GM12878 (cell line): ENCODE measurements around the gene ATP8B1. TPM values are rescaled to one million over a fixed set of nuclear protein-coding genes. Genes with fewer than 3 reads are reported as not detected.

Experiments used
- ATAC-seq: fragments of 200-7000 bp; cut with Tn5 transposase; 3 replicates; pipeline ENCODE4 v1.9.1; 2020; ENCODE audit warnings: mild to moderate bottlenecking, moderate library complexity
- BruUV-seq: library from RNA; stranded (reverse); fragments of 400-500 nt; replicated peaks from 2 replicates; lab custom pipeline; 2021; lab: Mats Ljungman, UMichigan
- CTCF ChIA-PET: fragments of 300-600 bp; sonication (Branson Sonifier 250); formaldehyde crosslinking; extraction: SDS; loops from one replicate; lab custom pipeline; 2021; ENCODE audit warnings: inconsistent platforms; lab: Yijun Ruan, JAX
- POLR2A ChIA-PET: fragments of 350-600 bp; formaldehyde crosslinking; extraction: SDS; loops from one replicate; lab custom pipeline; 2021; ENCODE audit warnings: inconsistent platforms; lab: Charles Lee
- RAD21 ChIA-PET: fragments of 300-600 bp; sonication (Branson Sonifier 250); formaldehyde crosslinking; loops from one replicate; lab custom pipeline; 2023; ENCODE audit warnings: antibody characterized with exemption; ENCODE audit not compliant: unreplicated experiment; lab: Charles Lee
- SMC1A ChIA-PET: fragments of 300-600 bp; sonication (Branson Sonifier 250); formaldehyde crosslinking; loops from one replicate; lab custom pipeline; 2023; ENCODE audit not compliant: unreplicated experiment, uncharacterized antibody; lab: Charles Lee
- DNase-seq: peaks from one replicate; pipeline ENCODE4 v3.0.0-alpha.2; 2011; ENCODE audit warnings: low read depth, low spot score
- FAIRE-seq: peaks from 3 replicates; lab custom pipeline; 2011; peaks lifted over from hg19 to GRCh38; lab: Jason Lieb, UNC
- H2AFZ ChIP-seq: 2 replicates; pipeline ENCODE4 v1.6.0; 2011; ENCODE audit warnings: low read depth, low read length, control low read depth; ENCODE audit not compliant: control insufficient read depth
- H3K27ac ChIP-seq: 2 replicates; pipeline ENCODE4 v1.5.1; 2011; ENCODE audit warnings: control low read depth; ENCODE audit not compliant: control insufficient read depth, insufficient read depth
- H3K27me3 ChIP-seq, 2 experiments: replicated peaks in 1 of 2; 2 replicates each; pipeline versions ENCODE4 v1.6.0 to v1.6.1; 2011; ENCODE audit warnings: low read length in 1 of 2; ENCODE audit not compliant: control insufficient read depth in 2 of 2, insufficient read depth in 2 of 2
- H3K36me3 ChIP-seq, 2 experiments: 2 replicates each; pipeline ENCODE4 v1.5.1; 2011; ENCODE audit warnings: low read length in 1 of 2; ENCODE audit not compliant: control insufficient read depth in 2 of 2, insufficient read depth in 2 of 2
- H3K4me1 ChIP-seq: 2 replicates; pipeline ENCODE4 v1.6.1; 2011; ENCODE audit warnings: mild to moderate bottlenecking, low read length, moderate library complexity, mixed read lengths; ENCODE audit not compliant: control insufficient read depth, insufficient read depth
- H3K4me2 ChIP-seq: 2 replicates; pipeline ENCODE4 v1.6.0; 2011; ENCODE audit warnings: control low read depth; ENCODE audit not compliant: control insufficient read depth, insufficient read depth
- H3K4me3 ChIP-seq: fragments of 200-600 bp; sonication (generic); 2 replicates; pipeline ENCODE4 v1.5.1; 2016
- H3K79me2 ChIP-seq: 2 replicates; pipeline ENCODE4 v1.6.0; 2011; ENCODE audit warnings: low read length; ENCODE audit not compliant: control insufficient read depth, insufficient read depth
- H3K9ac ChIP-seq: 2 replicates; pipeline ENCODE4 v1.8.0; 2011; ENCODE audit warnings: low read length, control low read depth, mixed read lengths; ENCODE audit not compliant: control insufficient read depth, insufficient read depth
- H3K9me3 ChIP-seq: replicated peaks from 3 replicates; pipeline ENCODE4 v1.5.1; 2011; ENCODE audit warnings: mild to moderate bottlenecking, low read length; ENCODE audit not compliant: control insufficient read depth, insufficient read depth
- H4K20me1 ChIP-seq: 2 replicates; pipeline ENCODE4 v1.6.0; 2011; ENCODE audit not compliant: control insufficient read depth, insufficient read depth
- CBFB ChIP-seq: IDR thresholded peaks from 2 replicates; pipeline ENCODE4 v1.6.1; 2016; ENCODE audit warnings: antibody characterized with exemption, low read depth
- CHD1 ChIP-seq: IDR thresholded peaks from 2 replicates; pipeline ENCODE4 v1.6.1; 2012; ENCODE audit warnings: low read depth, low read length, improper control_type of control experiment
- IKZF1 ChIP-seq: fragments of 450-650 bp; conservative IDR thresholded peaks from 2 replicates; pipeline ENCODE4 v1.6.1; 2017; ENCODE audit warnings: antibody characterized with exemption, mild to moderate bottlenecking
- JUND ChIP-seq: IDR thresholded peaks from 2 replicates; pipeline ENCODE4 v1.6.1; 2012; ENCODE audit warnings: low read depth, mild to moderate bottlenecking, low read length, improper control_type of control experiment, moderate library complexity
- KDM1A ChIP-seq: fragments of 200-600 bp; sonication (generic); IDR thresholded peaks from 2 replicates; pipeline ENCODE4 v1.6.1; 2016; ENCODE audit warnings: borderline replicate concordance
- MEF2A ChIP-seq: IDR thresholded peaks from 2 replicates; pipeline ENCODE4 v1.6.1; 2011; ENCODE audit warnings: low read depth, mild to moderate bottlenecking, low read length, moderate library complexity; ENCODE audit not compliant: insufficient read depth
- MEF2B ChIP-seq: fragments of 450-650 bp; IDR thresholded peaks from 2 replicates; pipeline ENCODE4 v1.6.1; 2018; ENCODE audit warnings: mild to moderate bottlenecking, moderate library complexity; ENCODE audit not compliant: partially characterized antibody, poor library complexity, severe bottlenecking
- MYB ChIP-seq: fragments of 150-350 bp; IDR thresholded peaks from 2 replicates; pipeline ENCODE4 v1.6.1; 2014; ENCODE audit warnings: mild to moderate bottlenecking, low read depth, low read length, borderline replicate concordance
- NFXL1 ChIP-seq: fragments of 450-650 bp; IDR thresholded peaks from 2 replicates; pipeline ENCODE4 v1.6.1; 2017; ENCODE audit warnings: antibody characterized with exemption, mild to moderate bottlenecking, borderline replicate concordance
- PAX8 ChIP-seq: fragments of 450-650 bp; IDR thresholded peaks from 2 replicates; pipeline ENCODE4 v1.6.1; 2017; ENCODE audit warnings: mild to moderate bottlenecking, moderate library complexity
- POLR2AphosphoS2 ChIP-seq: IDR thresholded peaks from 2 replicates; pipeline ENCODE4 v1.6.1; 2011; ENCODE audit warnings: low read depth, mild to moderate bottlenecking, low read length, improper control_type of control experiment, moderate library complexity
- PRDM15 ChIP-seq: fragments of 450-650 bp; formaldehyde crosslinking; IDR thresholded peaks from 2 replicates; pipeline ENCODE4 v1.4.0; 2020; ENCODE audit warnings: mild to moderate bottlenecking, moderate library complexity
- RAD51 ChIP-seq: fragments of 450-650 bp; IDR thresholded peaks from 2 replicates; pipeline ENCODE4 v1.6.1; 2016; ENCODE audit warnings: moderate library complexity, mild to moderate bottlenecking, inconsistent platforms
- RCOR1 ChIP-seq: conservative IDR thresholded peaks from 2 replicates; pipeline ENCODE4 v1.6.1; 2012; ENCODE audit warnings: low read depth, low read length, improper control_type of control experiment
- RELB ChIP-seq: fragments of 450-650 bp; IDR thresholded peaks from 2 replicates; pipeline ENCODE4 v1.6.1; 2017; ENCODE audit warnings: low read depth, mild to moderate bottlenecking, moderate library complexity
- SMARCA5 ChIP-seq: fragments of 450-650 bp; IDR thresholded peaks from 2 replicates; pipeline ENCODE4 v1.6.1; 2017; ENCODE audit warnings: mild to moderate bottlenecking
- TBL1XR1 ChIP-seq: IDR thresholded peaks from 2 replicates; pipeline ENCODE4 v1.6.1; 2012; ENCODE audit warnings: low read depth, low read length, improper control_type of control experiment
- ZNF24 ChIP-seq: fragments of 450-650 bp; IDR thresholded peaks from 2 replicates; pipeline ENCODE4 v1.6.1; 2017; ENCODE audit warnings: antibody characterized with exemption, mild to moderate bottlenecking
- ZNF622 ChIP-seq: fragments of 450-650 bp; IDR thresholded peaks from 2 replicates; pipeline ENCODE4 v1.6.1; 2017; ENCODE audit warnings: mild to moderate bottlenecking, inconsistent platforms
- WGBS: methylation state at CpG from one replicate; pipeline ENCODE4 v1.1.6; 2016; ENCODE audit warnings: low lambda C conversion rate; ENCODE audit not compliant: insufficient replicate concordance, insufficient coverage; ENCODE audit errors: missing lambda C conversion rate; 5-methylcytosine and 5-hydroxymethylcytosine counted together
- in situ Hi-C: fragments of 300-500 bp; cut with MboI; formaldehyde crosslinking; loops from 9 replicates; pipeline ENCODE4 v1.14.3; 2018; ENCODE audit warnings: mixed read lengths
- intact Hi-C: fragments of 100-400 bp; cut with micrococcal nuclease; formaldehyde crosslinking; loops from one replicate; pipeline ENCODE4 v1.14.2; 2022; ENCODE audit not compliant: unreplicated experiment
- polyA plus RNA-seq, 11 experiments: library from polyadenylated mRNA; depleted of rRNA in 4 of 11; unstranded in 6 of 11; stranded (reverse) in 5 of 11; fragments of >200 nt; fragmentation: Nextera tagmentation in 4 of 11; fragmentation: Illumina TruSeq in 1 of 11; extraction: Ambion mirVana in 4 of 11; extraction: Trizol in 1 of 11; gene quantifications; 1 replicate in 1 of 11; 2 replicates in 10 of 11; pipeline versions ENCODE4 v1.2.1 to v1.2.3, GENCODE V29; 2011 to 2016; ENCODE audit warnings: inconsistent platforms in 2 of 11, missing spikeins in 2 of 11, low read depth in 1 of 11
- total RNA-seq, 4 experiments: library from RNA; depleted of rRNA in 3 of 4; stranded (reverse); fragments of >200 nt in 3 of 4; fragmentation: Illumina TruSeq in 1 of 4; extraction: Trizol in 1 of 4; gene quantifications; 2 replicates each; pipeline versions ENCODE4 v1.2.1 to v1.2.3, GENCODE V29; 2013 to 2021

Gene ATP8B1
- total and polyA plus RNA-seq, 10 of the 15 experiments (the other 5 are each of a cell fraction or from before 2014, with no cell fraction given), result 0.03 to 0.37 (median 0.11) TPM

GRCh38 chr18:57776354-57776753 lies 26.8 kb downstream of the ATP8B1 start:
- H2AFZ ChIP-seq, result no peak overlapping the region
- RAD21 ChIA-PET, result no interaction called here
- SMC1A ChIA-PET, result no interaction called here
- H3K4me2 ChIP-seq, result no peak overlapping the region
- no peak overlapping the region for H3K27ac ChIP-seq
- no peaks in the 10 kb centered on the region for H3K9me3 ChIP-seq
- DNase-seq (no peak), FAIRE-seq (no peak), ATAC-seq (no peak)
- no peaks in the 10 kb centered on the region for H3K36me3 ChIP-seq
- H3K4me1 ChIP-seq, result peaks cover 3% of the 10 kb centered on the region; the same call in 1 of the 2 replicates
- POLR2A ChIA-PET, result interaction anchor here (0.7 kb wide), 1 partner anchor 197 kb away, joined by 3 read pairs; no protein-coding TSS in a partner anchor
- CTCF ChIA-PET, result no interaction called here
- H3K79me2 ChIP-seq, result no peaks in the 10 kb centered on the region
- BruUV-seq, result no TSS peak
- in situ Hi-C loops, result no loop called here
- WGBS, result 64% methylated on average over 3 of the region's 3 CpGs
- no peaks in the 10 kb centered on the region for H3K27me3 ChIP-seq
- intact Hi-C loops, result no loop called here
- H3K4me3 ChIP-seq, result no peak overlapping the region
- H3K9ac ChIP-seq, result no peak overlapping the region
- no peaks in the 10 kb centered on the region for H4K20me1 ChIP-seq
- no peak for TF ChIP-seq TBL1XR1
- TF ChIP-seq KDM1A, result no peak
- TF ChIP-seq POLR2AphosphoS2, result no peak
- TF ChIP-seq RAD51, result no peak
- TF ChIP-seq MEF2A, result no peak
- no peak for TF ChIP-seq PAX8
- no peak for TF ChIP-seq MYB
- no peak for TF ChIP-seq MEF2B
- no peak for TF ChIP-seq JUND
- TF ChIP-seq SMARCA5, result no peak
- TF ChIP-seq CBFB, result no peak
- no peak for TF ChIP-seq NFXL1
- TF ChIP-seq CHD1, result no peak
- no peak for TF ChIP-seq RELB
- TF ChIP-seq ZNF24, result no peak
- TF ChIP-seq ZNF622, result no peak
- TF ChIP-seq IKZF1, result no peak
- TF ChIP-seq RCOR1, result no peak
- TF ChIP-seq PRDM15 (CRISPR knock-in tag), result no peak
